Renal cortical epithelial cell (primary cell): ENCODE measurements around the gene TMEM178A. TPM values are rescaled to one million over a fixed set of nuclear protein-coding genes. Genes with fewer than 3 reads are reported as not detected.
A peak's percentile ranks its signal among the peaks of the same experiment; 100 is the strongest.
"Not testable (repeated sequence)": the region's sequence is repeated elsewhere in the genome, so short reads cannot be mapped to it uniquely, and the experiment has no call there.

Experiments used
- DNase-seq: peaks from one replicate; pipeline ENCODE4 v3.0.0-alpha.2; 2011; ENCODE audit warnings: low read depth
- total RNA-seq: library from RNA; depleted of rRNA; stranded (reverse); fragments of >200 nt; gene quantifications from 2 replicates; pipeline ENCODE4 v1.2.3, GENCODE V29; 2014

The TMEM178A gene
- total RNA-seq: 2.1 and 2.9 TPM in 2 replicates

DNA sequence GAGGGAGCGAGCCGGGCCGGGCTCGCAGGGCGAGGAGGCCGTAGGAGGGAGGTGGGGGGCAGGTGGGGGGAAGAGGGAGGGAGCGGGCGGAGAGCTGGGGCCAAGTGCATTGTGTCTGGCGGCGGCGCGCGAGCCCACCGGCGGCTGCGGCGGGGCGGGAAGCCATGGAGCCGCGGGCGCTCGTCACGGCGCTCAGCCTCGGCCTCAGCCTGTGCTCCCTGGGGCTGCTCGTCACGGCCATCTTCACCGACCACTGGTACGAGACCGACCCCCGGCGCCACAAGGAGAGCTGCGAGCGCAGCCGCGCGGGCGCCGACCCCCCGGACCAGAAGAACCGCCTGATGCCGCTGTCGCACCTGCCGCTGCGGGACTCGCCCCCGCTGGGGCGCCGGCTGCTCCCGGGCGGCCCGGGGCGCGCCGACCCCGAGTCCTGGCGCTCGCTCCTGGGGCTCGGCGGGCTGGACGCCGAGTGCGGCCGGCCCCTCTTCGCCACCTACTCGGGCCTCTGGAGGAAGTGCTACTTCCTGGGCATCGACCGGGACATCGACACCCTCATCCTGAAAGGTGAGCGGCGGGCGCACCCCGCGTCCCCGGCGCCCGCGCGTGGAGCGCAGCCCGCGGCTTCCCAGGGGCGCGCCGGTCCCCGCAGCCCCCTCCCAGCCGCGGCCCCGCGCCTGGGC lies at the start of gene TMEM178A:
Gene TMEM178A, plus strand, starts transcription at position 107 of the 680 bp plus-strand sequence. Its CDS starts 58 bp downstream, at position 165.
- no peak for DNase-seq

DNA sequence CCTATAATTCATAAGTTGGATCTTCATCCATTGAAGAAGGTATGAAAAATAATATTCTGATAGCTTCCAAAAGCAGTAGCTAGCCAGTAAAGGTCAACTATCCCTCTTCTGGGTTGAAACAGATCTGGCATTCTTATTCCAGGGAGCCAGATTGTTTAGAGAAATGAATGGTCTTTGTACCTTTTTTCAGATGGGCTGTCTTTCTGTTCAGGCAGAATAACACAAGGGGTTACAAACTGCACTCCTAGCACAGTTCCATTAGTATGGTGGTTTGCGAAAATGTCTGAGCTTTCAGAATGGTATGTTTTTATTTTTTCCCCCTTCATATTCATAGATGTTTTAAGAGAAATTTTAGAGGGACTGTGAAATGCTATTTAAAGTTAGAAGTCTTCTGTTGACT lies 47.5 kb upstream of the TMEM178A start:
- no peak for DNase-seq

DNA sequence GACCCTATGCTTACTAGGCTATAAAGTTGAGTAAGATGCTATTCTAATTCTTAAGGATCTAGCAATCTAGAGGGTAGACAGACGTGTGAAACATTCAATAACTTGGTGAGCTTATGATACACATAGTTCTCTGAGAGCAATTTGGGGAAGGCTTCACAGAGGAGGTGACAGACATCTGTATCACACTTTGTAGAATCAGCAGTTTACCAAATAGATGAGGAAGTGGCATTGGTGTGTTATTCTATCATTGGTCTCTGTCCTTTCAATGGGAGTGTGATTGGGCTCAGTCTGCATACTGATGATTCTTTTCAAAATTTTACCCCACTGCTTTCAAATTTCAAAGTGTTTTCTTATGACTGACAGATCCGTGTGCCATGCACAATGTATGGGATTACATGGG lies 47.0 kb upstream of the TMEM178A start:
- DNase-seq: no peak

DNA sequence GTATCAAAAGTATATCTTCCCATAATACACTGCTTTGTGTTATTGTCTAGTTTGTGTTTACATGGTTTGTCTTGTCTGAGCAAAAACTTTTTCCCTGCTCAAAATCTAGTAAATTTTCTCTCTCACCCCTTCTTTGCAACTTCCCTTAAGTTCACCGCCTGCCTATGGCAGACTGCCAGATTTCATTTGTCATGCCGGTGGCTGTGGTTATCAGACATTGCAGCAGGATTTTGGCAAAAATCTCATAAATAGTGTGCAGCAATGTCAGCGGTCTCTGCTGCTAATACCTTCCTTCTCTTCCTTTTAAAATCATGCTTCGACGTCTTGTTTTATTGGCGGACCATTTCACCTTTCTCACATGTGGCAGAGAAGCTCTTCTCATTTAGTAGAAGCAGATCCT lies 45.6 kb upstream of the TMEM178A start:
- DNase-seq: peak; percentile 79

DNA sequence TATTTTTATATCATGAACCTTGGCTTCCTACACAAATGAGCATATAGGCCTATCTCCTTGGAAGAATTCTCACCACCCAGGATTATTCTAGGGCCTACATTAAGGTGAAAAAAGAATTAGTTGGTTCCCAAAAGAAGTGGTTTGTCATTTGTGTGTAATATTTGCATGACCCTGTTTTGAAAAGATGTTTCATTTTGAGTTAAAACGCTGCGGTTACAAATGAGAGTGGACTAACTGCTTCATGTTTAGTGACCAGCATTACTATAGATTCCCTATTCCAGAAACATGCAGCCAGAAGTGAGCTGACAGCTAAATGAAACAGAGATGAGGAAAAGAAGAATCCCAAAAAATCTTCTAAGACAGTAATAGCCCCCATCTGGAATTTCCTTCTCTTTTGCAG lies 44.1 kb upstream of the TMEM178A start:
- DNase-seq: no peak

DNA sequence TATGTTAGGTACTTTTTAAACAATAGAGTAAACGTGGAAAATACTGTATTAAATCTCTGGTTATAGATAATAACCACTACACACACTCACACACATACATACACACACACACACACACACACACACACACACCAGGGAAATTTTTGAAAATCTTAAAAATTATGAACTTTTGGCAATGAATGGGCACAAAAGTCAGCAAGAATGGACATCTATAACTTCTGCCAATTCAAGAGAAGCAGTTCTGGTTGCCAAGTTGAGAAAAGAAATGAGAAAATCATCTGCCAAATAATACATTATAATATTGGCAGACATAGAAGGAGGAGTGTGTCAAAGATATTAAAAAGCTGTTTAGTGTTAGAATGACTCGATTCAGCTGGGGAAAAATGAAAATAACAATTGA lies 42.9 kb upstream of the TMEM178A start:
- DNase-seq: no peak

DNA sequence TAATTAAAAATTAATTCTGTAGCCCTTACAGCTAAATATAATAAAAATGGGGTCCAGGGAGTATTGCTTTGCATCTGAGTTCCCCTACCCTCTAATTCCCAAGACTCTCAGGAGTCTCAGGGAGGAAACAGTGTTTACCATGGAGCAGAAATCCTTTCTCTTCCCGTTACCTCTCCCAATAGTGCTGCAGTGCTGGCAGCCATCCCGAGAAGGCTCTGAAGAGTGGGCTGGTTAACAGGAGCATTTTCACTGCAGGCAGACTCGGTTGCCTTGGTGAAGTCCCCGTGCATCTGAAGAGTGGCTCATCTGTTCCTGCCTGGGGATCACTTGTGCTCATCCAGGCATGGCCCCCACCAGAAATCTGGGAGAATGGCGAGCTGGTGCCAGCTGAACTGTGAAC lies 41.8 kb upstream of the TMEM178A start:
- DNase-seq: no peak

DNA sequence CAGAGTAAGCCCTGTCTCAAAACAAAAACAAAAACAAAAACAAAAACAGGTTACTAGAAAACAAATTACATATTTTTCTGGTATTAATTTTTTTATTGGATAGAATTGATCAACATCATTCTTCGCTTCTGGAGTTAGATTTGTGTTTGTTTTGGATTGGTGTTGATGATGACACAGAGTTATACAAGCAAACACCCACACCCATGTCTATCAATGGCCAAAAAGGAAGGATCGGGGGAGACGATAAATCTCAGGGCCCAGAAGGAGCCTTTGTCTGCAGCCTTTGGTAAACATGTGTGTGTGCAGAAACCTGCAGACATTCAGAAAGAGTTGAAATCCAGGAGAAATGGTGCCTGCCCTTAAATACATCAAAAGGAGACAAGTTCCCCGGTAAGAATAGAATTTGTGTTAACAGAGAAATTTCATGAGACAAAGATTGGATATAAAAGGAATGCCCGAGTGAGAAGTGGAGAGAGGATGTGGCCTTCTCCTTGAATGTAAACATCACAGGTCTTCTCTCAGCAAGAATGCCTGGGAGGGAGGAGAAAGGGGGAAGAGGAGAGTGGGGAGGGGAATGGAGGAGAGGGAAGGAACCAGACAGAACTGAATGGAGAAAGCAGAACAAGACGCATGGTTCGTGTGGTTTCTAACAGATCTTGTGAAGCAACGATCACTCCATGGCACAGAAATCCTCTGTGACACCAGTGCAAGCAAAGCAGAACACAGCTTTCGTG lies 40.4 kb upstream of the TMEM178A start:
- no peak for DNase-seq

DNA sequence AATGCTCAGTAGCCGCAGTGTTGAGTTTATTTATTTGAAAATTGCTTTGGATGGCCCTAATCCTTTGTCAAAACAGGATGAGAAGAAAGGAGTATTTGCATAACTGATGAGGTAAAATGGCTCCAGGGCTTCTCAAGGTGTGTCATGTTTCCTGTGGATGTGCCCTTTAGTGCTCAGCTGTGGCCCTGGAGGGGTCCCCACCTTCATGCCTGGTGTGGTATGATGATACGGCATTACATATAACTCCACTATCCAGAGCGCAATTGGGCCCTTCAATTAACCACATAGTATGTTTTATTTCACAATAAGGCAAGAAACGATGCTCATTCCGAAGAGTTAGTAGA lies 39.8 kb upstream of the TMEM178A start:
- no peak for DNase-seq

DNA sequence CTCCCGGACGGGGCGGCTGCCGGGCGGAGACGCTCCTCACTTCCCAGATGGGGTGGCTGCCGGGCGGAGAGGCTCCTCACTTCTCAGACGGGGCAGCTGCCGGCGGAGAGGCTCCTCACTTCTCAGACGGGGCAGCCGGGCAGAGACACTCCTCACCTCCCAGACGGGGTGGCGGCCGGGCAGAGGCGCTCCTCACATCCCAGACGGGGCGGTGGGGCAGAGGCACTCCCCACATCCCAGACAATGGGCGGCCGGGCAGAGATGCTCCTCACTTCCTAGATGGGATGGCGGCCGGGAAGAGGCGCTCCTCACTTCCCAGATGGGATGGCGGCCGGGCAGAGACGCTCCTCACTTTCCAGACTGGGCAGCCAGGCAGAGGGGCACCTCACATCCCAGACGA lies 37.4 kb upstream of the TMEM178A start:
- DNase-seq: not testable (repeated sequence)

DNA sequence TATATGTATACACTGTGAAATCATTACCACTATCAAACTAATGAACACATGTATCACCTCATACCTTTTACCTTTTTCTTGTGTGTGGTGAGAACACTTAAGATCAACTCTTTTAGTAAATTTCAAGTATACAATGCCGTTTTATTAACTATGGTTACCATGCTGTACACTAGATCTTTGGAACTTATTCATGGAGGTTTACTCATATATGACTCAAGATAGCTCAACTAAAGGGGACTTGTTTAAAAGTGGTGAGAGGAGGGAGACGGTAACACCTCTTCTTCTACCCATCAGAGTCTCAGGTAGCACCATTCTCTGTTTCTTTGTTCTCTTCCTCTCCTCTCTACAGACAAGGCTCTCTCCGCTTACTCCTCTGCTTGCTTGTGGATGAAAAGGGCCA lies 36.1 kb upstream of the TMEM178A start:
- DNase-seq: no peak

DNA sequence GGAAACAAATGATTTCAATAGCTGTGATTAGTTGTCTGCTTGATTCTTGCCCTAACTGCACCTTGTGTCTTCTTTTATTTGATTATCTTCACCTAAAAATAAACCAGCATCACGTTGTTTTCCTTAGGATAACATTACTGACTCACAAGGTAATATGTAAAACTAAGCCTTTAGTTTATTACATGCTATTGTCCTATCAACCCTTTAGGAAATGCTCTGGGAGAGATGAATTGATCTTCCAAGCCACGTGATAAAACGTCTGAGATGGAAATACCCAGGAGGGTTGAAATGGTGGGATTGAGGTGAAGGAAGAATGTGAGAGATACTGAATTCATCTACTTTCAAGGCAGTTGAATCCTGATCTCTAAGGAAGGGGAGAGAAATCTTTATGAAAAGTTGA lies 34.5 kb upstream of the TMEM178A start:
- DNase-seq: no peak

DNA sequence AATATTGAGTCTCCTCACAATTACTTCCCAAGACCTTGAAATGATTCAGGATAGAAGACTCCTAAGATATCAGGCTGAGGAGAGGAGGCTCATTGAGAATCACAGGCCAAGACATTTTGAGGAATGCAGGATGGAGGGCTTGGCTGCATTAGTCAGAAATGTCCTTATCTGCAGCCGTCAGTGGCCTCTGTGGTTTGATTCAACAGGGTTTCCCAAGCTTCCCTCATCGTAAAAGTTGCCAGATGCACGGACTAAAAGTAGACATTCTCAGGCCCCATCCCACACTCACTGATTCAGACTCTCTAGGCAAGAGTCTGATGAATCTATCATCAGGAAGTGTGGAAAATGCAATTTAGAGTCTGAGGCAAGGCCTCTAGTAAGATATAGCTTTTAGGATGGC lies 34.0 kb upstream of the TMEM178A start:
- peak; percentile 55 for DNase-seq

DNA sequence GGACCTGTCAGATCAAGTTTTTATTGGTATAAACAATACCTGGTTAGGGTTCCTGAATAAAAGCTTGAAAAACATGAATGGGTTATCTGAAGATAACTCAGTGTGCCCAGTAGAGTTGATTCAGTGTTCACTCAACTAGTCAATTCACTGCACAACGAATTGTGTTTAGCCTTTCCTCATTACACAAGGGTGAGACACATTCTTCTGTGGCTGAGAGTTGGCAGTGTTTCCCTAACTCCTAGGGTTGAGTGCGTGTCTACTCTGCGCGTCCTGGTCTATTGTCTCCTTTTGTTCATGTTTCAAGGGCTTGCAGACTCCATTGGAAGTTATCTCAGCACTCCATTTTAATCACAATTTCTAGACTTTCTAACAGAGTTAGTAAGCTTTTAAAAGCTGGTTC lies 32.8 kb upstream of the TMEM178A start:
- peak; percentile 66 for DNase-seq

DNA sequence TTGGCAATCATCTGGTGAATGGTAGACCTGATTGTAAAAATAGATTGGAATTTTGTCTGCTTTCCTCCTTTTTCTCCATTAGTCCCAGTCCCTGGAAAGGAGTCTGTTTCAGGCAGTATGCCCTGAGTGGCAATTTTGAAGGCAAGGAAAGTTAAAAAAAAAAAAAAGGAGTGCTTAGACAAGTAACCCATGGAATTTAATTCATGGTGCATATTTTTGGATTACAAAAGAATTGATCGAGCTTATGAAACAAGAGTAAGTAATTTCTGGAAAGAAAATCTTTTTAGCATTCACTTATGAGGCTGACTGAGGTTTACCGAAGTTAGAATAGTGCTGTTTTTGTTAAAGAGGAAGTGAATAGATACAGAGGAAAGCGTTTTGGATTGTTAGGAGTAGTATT lies 29.4 kb upstream of the TMEM178A start:
- no peak for DNase-seq

DNA sequence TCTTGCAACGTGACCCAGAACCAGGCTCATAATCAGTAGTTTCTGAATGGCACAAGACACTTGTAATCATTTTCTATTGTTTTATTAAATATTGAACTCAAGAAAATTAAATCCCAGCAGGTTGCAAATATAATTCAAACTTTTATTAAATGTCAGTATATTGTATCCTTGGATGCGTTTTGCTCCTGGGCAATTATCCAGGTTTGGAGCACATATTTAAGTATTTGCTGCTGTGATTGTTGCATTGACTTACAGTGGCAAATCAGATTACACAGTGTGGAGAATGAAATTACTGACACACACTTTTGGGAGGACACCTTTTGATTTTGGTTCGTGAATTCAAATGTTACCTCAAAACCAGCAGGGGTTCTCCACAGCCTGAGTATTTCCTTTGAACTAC lies 27.1 kb upstream of the TMEM178A start:
- no peak for DNase-seq

DNA sequence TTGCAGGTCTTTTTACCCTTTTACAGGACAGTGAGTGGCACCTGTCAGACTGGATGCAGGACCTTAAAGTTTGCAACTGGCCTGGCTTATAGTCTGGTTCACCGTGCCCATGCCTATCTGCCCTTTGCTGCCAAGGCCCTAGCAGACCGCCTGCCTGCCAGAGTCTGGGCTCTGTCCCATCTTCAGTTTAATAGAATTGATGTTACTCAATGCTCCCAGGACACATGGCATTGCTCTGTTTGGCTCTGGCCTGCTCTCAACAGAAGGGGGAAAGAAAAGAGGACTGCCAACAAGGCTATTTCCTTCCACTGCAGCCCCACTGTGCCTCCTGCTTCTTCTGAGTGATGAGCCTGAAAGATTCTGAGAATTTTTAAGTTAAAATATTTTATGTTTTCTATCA lies 25.6 kb upstream of the TMEM178A start:
- no peak for DNase-seq

DNA sequence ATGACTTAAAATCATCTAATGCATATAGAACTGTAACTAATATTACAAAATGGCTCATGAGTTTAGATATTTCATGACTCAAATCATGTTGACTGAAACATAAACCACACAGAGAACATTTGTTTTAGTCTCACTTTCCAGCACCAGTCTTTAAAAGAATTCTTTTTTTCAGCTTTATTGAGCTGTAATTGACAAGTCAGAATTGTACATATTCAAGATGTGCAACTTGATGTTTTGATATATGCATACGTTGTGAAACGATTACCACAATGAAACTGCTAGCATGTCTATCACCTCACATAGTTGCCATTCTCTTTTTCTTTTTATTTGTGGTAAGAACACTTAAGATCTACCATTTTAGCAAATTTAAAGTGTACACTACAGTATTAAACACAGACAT lies 25.0 kb upstream of the TMEM178A start:
- no peak for DNase-seq

DNA sequence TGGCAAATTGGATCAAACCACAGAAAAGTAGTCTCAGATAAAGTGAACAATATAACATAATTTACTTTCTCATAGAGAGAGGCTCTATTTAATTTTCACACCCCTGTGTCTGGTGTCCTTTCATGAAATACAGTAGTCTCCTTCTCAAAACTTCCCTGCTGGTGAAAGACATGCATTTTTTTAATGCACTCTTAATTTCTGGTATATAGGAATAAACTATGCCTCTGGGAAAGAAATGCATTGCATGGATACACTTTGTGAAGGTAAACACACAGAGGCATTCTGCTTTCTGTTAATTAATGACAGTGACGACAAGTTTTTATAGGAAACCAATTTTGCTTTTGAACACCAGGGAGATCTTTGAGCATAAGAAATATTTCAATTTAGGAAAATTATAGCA lies 24.1 kb upstream of the TMEM178A start:
- DNase-seq: no peak

DNA sequence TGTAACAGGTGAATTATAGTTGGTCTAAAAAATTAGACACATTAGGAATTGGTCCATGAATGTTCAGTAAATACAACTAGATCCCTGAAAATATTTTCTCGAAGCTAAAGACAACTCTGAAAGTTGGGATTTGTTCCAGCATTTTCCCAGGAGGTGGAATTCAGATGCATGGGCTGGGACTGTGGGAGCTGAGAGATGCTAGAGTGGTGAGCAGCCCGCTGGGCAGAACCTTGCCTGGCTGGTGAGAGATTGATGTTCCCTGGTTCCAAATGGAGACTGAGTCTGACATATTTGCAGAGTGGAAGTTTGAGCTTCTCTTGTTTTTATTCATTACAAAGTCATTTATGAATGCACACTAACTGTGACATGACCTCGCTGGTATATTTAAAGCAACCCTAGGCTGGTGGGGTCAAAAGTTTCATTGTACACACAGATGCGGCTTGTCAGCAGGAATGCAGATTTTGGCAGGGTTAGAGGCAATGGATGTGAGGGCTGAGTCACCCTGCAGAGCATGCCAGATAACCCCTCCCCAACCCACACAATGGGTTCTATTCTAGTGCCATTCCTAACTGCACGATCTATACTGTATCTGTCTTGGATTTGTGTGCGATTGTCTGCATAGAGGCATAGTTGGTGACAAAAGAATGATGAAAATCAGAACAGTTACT lies 23.5 kb upstream of the TMEM178A start:
- DNase-seq: peak; percentile 72

DNA sequence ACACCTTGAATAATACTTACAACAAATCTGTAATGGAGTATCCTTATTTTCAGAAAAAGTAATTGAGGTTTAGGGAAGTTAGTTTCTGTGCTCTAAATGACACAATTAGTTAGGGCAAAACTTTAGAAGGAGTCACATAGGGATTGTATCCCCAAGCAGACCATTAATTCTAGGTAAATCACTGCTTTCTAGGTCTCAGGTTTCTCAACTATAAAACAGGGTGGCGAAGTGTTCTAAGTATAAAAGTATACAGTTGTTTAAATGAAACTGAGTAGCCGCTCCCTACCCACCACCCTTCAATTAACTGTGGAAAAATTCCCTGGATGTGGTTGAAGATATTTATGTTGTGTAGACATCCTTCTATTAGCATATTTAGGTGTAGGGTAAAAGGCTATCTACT lies 19.9 kb upstream of the TMEM178A start:
- no peak for DNase-seq

DNA sequence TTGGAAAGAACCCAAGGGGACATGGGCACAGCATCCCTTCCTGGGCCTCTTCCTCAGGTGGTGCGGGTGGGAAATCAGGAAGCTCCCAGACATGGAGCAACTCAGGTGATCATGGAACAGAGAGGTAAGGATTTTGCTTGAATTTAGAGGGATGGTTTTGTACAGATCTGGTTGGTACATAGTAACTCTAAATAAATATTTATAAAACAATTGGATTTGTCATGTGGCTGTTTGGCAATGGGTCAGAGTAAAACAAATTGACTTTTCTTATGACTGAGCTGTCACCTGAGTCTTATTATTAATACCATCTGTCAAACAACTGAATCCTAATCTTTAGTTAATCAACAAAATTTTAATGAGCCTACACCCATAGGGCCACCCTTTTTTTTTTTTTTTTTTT lies 19.4 kb upstream of the TMEM178A start:
- DNase-seq: no peak

DNA sequence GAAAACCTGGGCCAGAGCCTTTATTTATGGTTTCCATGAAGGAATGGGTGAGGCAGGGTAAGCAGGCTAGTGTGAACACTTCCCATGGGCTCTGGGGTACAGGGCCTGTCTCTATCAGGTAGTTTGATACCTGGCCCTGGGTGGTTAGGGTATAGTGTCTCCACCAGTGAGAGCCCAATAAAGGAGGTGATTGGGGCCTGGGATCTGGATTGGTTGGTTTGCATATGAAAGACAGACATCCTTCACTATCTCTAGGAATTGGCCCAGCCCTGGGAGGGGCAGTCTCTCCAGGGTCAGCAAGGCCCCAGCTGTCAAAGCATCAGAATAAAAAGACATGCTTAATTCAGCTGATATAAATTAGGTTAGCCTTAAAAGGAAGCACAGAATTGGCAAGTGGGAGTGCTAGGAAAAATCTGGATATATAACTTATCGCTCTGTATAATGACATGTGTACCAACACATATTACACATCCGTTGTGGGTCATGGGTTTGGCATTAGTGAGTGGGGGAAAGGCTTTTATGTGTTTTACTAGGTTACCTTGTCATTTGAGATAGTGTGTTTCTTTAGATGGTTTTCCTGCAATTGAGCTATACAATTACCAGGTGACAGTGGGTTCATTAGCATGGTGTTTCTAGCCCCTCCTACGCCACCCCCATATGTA lies 18.5 kb upstream of the TMEM178A start:
- DNase-seq: no peak
